HG02981 (cell line): ENCODE data around the gene ASCC1.

Source experiments
- ATAC-seq: cut with Tn5 transposase; IDR thresholded peaks from one replicate; pipeline ENCODE4 v1.9.1; 2021; ENCODE audit warnings: mild to moderate bottlenecking, moderate library complexity; ENCODE audit not compliant: unreplicated experiment

Gene ASCC1

GRCh38 chr10:72069751-72070526 lies 146.1 kb downstream of the ASCC1 start:
- no peak for ATAC-seq

GRCh38 chr10:72068901-72069446 lies 147.1 kb downstream of the ASCC1 start:
- ATAC-seq, result no peak

- ATAC-seq, result no peak
Observed at GRCh38 chr10:72068126-72068765, 147.8 kb downstream of the ASCC1 start.

- no peak for ATAC-seq
Observed at GRCh38 chr10:72067463-72068125, 148.5 kb downstream of the ASCC1 start.

GRCh38 chr10:72066318-72067284 lies 149.5 kb downstream of the ASCC1 start:
- ATAC-seq, result no peak

- no peak for ATAC-seq
Observed at GRCh38 chr10:72065439-72066025, 150.5 kb downstream of the ASCC1 start.

- ATAC-seq, result no peak
Observed at GRCh38 chr10:72063703-72064391, 152.2 kb downstream of the ASCC1 start.

- no peak for ATAC-seq
Observed at GRCh38 chr10:72062832-72063702, 153.0 kb downstream of the ASCC1 start.

- ATAC-seq, result no peak
Observed at GRCh38 chr10:72062382-72062781, 153.7 kb downstream of the ASCC1 start.

- no peak for ATAC-seq
Observed at GRCh38 chr10:72061930-72062329, 154.1 kb downstream of the ASCC1 start.

GRCh38 chr10:72061491-72061890 lies 154.6 kb downstream of the ASCC1 start:
- no peak for ATAC-seq

GRCh38 chr10:72059843-72060822 lies 155.9 kb downstream of the ASCC1 start:
- no peak for ATAC-seq

- ATAC-seq, result no peak
Observed at GRCh38 chr10:72058989-72059842, 156.9 kb downstream of the ASCC1 start.

- no peak for ATAC-seq
Observed at GRCh38 chr10:72058347-72058898, 157.7 kb downstream of the ASCC1 start.

GRCh38 chr10:72056932-72057751 lies 158.9 kb downstream of the ASCC1 start:
- ATAC-seq, result no peak
